ENCODE measurements around the gene SLC19A2.

Gene SLC19A2

DNA sequence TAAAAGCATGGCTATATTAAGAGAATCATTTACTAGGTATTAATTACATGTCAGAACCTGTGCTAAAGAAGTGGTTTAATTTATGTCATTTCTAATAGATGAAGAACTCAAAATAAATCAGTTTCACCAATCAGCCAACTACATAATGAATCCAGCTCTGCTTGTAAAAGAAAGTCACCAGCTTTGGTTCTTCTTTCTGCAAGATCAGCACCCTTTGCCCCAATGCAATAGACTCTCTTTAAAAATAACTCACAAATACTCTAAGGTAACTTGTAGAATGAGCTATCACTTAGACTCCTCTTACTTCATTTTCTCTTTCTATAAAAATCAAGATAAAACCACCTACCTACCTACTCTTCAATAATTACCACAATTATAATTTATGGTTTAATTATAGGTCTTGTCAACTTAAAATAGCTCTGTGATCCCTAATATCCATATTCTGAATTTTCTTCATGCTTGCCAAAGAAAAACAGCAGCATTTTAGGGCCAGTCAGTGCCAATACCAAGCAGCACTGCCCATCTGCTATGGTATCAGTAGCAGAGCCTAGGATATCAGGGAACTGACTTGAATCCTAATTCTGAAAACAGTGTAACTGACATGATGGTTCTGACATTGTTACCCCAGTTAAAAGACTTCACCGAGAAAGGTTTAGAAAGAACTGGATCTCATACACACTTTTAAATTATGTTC lies 11.3 kb downstream of the SLC19A2 start:
- no peak for DNase-seq

DNA sequence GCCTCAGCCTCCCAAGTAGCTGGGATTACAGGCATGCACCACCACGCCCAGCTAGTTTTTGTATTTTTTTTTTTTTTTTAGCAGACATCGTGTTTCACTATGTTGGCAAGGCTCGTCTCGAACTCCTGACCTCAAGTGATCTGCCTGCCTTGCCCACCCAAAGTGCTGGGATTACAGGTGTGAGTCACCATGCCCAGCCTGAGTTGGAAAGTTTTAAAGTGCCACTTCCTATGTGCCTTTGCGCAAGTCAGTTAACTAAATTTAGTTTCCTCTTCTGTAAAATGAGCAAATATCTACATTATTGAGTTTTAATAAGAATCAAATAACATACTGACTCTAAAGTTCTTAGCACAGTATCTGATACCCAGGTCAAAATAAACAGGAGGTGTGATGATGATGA lies 12.4 kb downstream of the SLC19A2 start:
- DNase-seq, result no peak

DNA sequence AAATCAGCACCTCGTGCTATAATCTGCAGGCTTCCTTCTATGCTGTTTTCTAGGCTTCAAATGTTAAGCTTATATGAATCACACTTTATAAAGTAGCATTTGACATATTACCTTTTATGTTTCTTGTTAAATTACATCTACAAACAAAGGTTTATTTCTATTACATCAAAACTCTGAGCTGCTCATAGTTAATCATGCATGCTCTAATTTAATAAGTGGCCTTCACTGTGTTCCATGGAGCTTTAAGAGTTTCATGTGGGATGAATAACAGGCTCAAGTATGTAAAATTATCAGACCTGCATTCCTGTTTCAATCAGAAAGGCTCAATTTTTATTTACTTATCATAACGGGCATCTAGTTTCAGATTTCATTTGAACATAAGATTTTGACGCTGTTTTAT lies 13.0 kb downstream of the SLC19A2 start:
- no peak for DNase-seq

DNA sequence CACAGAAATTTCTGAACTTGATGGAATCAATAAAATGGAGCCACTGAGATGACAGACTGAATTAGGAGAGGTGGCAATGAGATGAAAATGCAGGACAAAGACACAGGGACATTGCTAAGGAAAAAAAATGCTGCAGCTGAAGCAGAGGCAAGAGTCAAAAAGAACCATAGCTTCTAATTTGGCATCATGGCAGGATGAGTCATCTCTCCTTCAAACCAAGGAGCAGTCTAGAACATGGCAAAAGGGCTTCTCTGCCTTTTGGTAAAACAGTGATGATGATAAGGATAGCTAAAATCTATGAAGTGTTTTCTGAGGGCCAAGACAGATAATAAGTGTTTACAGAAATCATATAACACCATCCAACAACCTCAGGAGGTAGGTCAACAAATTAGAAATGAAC lies 16.8 kb downstream of the SLC19A2 start:
- DNase-seq, result peak; percentile 5

DNA sequence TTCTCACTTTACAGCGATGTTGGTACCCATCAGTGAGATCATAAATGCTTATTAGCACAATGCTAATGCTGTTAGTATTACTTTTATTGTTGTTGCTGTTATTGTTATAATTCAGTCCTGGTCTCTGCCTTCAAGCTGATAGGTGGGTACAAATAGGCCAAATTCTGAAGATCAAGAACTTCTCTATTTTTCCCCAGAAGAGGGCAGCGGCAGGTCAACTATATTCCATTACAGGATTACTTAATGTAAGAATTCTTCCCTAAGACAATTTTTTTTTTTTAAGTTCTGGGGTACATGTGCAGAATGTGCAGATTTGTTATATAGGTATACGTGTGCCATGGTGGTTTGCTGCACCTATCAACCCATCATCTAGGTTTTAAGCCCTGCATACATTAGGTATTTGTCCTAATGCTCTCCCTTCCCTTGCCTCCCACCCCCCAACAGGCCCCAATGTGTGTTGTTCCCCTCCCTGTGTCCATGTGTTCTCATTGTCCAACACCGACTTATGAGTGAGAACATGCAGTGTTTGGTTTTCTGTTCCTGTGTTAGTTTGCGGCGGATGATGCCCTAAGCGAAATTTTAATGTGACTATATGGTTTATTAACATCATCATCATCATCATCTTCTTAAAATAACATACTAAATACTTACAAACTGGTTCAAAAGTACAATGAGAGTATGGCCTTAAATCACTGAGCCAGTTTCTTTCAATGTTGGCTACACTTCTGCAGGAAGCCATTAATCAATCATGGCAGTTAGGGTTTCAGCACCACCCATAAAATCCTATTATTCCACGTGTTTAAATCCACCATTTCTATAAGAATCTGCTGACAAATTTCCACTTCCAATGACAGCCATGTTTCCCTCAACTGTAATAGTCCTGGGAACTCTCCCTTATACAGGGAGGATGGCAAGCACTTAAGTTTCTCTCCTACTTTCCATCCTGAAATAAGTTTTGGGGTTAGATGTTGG lies 19.2 kb downstream of the SLC19A2 start:
- peak; percentile 35 for DNase-seq

DNA sequence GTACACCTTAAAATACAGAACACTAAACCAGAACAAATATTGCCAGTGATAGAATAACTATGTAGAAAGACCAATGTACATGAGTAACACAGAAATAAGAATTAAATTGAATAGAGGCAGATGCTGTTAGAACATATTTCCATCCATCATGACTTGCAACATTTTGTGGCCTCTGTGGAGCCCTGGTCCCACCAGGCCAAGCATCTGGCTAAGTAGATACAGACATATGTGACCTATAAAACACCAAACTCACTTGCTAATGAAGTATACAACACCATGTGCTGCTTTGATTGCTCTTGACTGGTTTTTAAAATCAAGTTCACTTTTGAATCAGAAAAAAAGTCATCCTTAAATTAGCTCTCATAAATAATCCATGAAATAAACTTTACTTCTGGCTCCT lies 20.5 kb downstream of the SLC19A2 start:
- no peak for DNase-seq

DNA sequence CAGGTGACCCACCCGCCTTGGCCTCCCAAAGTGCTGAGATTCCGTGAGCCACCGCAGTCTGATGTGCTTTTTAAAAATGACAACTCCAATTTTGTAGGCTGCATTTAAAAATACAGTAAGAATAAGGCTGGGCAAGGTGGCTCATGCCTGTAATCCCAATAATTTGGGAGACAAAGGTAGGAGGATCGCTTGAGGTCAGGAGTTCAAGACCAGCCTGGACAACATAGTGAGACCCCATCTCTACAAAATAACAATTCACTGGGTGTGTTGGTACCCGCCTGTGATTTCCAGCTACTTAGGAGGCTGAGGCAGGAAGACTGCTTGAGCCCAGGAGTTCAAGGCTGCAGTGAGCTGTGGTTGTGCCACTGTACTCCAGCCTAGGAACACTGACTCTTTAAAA lies 23.4 kb downstream of the SLC19A2 start:
- no peak for DNase-seq

DNA sequence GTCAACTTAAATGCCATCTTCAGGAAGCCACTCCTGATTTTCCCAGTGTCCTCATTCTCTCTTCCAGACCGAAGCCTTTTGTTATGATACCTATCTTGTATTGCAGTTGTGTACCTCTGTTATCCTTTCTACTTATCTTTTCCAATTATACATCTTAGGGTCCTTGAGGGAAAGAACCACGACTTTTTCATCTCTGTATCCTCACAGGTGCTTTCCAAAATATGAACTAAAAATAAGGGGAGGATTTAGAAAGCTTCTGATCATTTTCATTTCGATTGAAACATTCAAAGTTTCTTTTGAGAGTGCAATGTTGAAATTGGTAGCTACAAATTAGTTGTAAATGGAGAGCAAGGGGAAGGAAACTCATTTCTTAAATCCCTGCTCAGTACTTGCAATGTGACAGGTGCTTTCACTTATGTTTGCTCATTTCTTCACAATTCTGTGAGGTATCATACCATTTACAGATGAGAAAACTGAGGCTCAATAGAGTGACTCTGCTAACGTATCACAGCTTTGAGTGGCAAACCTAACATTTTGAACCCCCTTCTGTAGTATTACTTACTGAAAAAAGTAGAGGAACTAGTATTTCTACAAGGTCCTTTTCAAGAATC lies 24.2 kb downstream of the SLC19A2 start:
- DNase-seq, result no peak

DNA sequence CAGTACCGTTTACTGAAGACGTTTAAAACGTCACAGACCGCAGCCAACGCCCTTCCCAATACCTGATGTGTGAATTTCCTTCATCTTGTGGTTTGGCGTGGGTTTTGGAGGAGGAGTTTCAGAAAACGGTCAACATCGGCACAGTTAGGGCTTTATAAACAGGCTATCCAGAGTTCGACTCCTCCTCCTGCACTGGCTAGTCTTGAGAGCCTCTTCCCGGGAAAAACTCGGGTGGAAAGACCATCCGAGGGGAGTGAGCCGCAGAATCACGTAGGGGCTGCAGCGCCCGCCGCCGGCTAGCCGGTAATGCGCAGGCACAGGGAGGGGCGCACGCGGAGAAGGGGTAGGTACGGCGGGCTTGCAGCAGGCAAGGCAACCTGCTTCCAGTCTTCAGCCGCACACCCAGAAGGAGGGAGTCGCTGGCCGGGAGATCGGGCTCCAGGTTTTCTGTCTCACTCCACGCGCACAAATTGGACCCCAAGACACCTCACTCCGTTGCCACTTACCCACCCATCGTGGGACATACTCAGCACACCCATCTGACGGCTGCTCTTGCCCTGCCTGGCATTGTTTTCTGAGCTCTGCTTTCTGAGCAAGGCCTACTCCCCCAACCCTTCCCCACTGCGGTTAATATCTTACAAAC lies 25.4 kb downstream of the SLC19A2 start:
- DNase-seq, result peak; percentile 17

DNA sequence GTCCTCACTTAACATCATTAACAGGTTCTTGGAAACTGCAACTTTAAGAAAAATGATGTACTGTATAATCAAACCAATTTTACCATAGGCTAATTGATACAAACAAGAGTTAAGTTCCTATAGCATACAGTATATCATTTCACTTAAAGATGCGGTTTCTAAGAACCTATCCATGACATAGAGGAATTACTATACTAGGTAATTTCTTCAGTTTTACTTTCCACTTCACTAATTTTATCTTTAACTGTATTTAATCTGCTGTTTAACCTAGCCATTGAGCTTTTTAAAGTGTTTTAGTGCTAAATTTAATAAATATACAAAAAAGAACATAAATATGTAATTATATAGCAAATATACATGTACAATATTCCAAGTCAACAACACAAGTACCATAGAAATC lies 28.3 kb downstream of the SLC19A2 start:
- no peak for DNase-seq

DNA sequence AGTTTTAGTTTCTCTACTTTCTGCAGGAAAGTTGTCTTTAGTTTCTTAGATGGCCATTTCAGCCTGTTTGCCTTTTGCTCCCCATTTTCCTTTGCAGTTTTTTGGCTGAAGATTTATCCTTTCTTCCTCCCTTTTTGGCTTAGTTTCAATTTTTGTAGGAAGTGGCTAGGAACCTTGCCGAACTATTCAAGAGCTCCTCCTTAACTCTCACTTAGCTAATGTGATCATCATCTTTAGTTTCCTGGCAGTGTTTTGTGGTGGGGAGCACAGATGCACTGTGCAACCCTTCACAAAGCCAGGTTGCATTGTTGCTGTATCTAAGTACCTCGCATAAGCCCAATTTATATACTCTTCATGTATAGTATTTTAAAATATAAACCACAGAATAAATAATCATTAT lies 29.7 kb downstream of the SLC19A2 start:
- DNase-seq, result no peak

DNA sequence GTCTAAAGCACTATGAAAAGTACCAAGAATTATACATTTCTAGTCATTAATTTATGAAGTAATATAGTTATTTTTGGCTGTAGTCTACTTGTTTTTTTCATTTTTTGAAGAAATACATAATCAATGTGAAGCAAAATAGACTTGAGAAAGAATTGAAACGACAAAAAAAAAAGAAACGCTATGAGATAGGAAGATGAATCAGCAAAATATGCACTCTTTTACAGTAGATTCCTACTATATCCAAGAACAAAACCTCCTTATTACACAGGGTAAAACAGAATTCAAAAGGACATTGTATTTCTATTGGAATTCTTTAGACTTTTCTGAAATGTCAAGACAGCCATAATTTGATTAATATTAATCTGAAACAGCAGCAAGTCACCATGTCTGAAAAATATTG lies 32.8 kb downstream of the SLC19A2 start:
- no peak for DNase-seq

DNA sequence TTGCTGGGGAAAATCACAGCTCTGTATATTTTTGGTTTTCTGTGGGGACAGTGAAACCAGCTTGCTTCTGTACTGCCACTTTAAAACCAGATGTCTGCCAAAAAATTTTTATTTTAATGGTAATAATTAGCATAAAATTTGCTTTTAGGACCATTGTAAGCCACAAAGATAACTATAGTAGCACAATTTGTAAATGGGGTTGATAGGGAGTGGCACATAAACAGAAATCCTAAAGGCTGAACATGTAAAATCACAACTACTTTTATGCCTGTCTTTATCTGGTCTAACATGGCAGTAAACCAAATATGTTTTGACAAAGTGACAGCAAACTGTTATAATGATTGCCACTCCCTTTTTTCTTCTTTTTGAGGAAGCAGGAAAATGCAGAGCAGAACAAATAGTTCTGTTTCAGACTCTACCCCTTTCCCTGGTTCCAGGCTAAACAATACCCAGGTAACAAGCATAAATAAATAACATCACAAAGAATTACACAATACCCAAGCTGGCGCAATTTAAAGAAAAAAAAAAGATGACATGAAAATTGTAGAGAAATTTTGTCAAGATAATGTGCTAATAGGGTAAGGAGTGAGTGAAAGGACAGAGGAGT lies 34.4 kb downstream of the SLC19A2 start:
- no peak for DNase-seq

DNA sequence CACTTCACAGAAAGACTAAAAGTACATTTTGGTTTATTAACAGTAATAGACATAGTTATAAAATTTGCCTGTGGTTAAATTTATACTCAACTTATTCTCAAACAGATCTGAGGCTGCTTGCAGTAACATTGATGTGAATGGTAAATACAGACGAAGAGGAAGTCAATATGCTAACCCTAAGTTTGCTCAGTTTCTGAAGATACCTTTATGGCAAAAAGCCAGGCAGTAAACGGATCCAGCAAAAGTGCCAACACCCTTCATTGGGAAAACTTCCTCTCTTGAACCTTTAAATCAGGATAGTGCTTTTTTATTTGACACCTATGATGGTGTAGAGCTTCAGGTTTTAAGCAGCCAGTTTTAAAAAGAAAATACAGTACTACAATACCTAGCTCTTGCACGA lies 41.8 kb downstream of the SLC19A2 start:
- DNase-seq, result no peak

DNA sequence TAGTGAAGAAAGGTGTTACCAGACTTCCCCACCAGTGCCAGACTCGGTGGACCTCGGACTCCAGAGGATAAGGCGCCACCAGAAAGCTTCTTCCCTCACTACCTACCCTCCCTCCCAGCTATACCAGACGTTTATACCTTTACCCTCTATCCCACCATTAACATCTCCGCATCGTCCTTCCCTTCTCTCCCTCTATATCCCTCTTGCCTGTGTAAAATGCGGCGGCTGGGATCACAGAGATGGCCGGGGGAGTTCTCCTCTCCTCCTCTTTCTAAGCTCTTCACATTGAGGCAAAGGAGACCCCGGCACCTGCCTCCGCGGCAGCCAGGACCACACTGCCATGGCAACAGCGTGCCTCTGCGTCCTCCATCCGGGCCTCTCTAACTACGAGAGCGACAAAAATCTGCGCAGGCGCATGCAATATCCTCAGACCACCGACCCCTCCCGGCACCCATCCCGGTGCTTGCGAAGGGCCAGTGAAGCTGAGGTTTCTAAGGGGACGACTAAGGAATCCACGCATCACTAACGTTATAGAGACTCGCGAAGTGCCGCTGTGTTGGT lies 58.6 kb downstream of the SLC19A2 start, which contains the start of gene CCDC181:
CCDC181 (minus strand) TSS at position 394 of the 561 bp plus-strand sequence. CDS start 2,547 bp downstream, outside the sequence.
- DNase-seq, result peak; percentile 72

DNA sequence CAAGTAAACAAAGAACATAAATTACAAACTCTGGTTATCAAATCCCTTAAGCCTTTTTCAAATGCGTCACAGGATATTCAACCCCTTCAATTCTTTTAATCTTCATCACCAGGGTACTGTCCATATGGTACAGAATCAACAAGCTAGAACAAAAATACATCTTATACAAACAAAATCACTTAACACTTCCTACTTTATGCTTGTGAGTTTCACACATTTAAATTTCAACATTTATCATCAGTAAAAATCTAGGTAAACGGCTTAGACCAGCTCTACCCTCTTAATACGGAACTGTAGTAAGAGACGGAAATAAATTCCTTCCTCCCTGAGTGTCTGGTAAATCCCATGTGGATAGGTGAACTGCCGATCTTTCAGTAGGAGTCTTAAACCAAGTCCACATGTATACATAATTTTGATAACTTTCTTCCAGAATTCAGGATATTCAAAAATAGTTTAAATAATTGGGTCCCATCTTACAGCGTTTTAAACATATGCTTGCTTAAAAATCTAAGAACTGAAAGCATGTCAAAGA lies 59.5 kb downstream of the SLC19A2 start:
- no peak for DNase-seq

DNA sequence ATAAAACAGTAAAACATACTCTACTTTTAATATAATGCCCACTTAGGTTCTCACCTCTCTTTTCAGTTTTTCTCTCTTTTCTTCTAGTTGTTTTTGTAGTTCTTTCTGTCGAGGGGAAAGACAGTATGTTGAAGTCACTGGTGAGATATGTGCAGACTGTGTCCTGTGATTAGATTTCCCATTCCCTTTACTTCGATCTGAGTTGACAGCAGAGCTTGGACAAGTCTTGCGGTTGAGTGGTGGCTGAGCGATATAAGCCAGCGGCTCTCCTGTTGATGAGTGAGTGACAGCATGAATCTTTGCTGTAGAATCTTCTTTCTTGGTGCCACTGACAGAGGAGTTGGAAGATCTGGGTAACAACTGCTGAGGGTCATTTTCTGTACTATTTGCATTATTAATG lies 64.4 kb downstream of the SLC19A2 start:
- no peak for DNase-seq

DNA sequence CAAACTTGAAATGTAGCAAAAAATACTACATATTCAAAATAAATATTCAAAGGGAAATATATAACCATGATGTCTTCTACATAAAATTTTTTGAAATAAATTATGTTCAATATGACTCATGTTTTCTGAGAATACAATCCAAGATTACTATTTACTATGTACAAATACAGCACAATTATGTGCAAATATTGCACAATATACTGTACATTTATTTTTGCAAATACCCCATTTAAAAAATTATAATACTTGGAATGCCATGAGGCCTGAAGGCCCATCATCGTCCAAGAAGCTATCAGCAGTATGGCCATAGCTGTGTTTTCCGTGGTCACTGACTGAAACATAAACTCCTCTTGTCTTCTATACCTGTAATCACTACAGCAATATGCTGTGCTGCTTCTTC lies 70.8 kb downstream of the SLC19A2 start:
- no peak for DNase-seq

Data from fibroblast of skin of back (primary cell).